Measurements from ENCODE around the gene RPS6KA2. TPM values are rescaled to one million over a fixed set of nuclear protein-coding genes. Genes with fewer than 3 reads are reported as not detected.

RPS6KA2 gene
- total and polyA plus RNA-seq, 2 donors (not counting 3 experiments of a cell fraction or from before 2014, with no cell fraction given): 54.5 to 75.8 TPM

DNA sequence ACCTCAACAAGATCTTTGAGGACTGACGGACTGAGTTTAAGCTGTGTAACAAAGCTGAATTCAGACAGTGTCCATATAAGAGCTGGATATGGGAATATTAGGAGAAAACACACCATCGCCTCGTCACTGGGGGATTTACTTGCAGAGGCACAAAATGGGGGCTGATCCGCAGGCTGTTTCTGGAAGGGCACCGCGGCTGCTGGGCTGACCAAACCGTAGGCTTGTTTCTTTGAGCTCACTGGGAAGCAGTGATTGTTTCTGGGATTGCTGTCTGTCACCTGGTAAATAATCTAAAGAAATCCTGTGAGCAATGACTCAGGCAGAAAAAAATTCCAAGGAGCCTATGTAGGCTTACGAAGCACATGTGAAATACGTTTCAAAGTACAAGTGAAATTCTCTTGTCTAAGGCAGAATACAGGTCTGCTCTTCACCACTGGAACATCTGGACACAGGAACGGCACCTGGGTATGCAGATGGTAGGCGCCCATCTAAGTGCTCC is 180.4 kb downstream of the RPS6KA2 start:
- DNase-seq (ENCODE audit: low read depth, low spot score) (no peak), FAIRE-seq (no peak)
- CTCF ChIA-PET: interaction anchor here (1.2 kb wide), 1 partner anchor 324 kb away, joined by 3 read pairs; no protein-coding TSS in a partner anchor
- H2AFZ ChIP-seq (ENCODE audit: low read depth, low read length): no peak overlapping the region
- H3K79me2 ChIP-seq (ENCODE audit: control insufficient read depth, insufficient read depth, low read length): no peaks in the 10 kb centered on the region
- no peak overlapping the region for H3K9ac ChIP-seq (replicated peaks; ENCODE audit: extremely low read depth, insufficient read depth, low read length)
- no peak overlapping the region for H3K27ac ChIP-seq (ENCODE audit: insufficient read depth, low read depth, low read length)
- peaks cover 8 to 35% of the 10 kb centered on the region in 2 experiments for H3K36me3 ChIP-seq (ENCODE audit: control insufficient read depth in 2 of 2, extremely low read depth in 1 of 2, insufficient read depth in 2 of 2, low read length in 2 of 2)
- dilution Hi-C loops (cut with MboI; ENCODE audit: extremely low pct_ligation_motif_present, low sequenced_read_pairs): no loop called here
- no peaks in the 10 kb centered on the region for H3K9me3 ChIP-seq (replicated peaks; ENCODE audit: control insufficient read depth, insufficient read depth, low read length)
- H3K4me2 ChIP-seq (ENCODE audit: insufficient read depth, low read length): no peak overlapping the region
- no peaks in the 10 kb centered on the region for H3K4me1 ChIP-seq (ENCODE audit: control insufficient read depth, extremely low read depth, insufficient read depth, low read length)
- no peaks in the 10 kb centered on the region for H4K20me1 ChIP-seq (replicated peaks; ENCODE audit: control insufficient read depth, extremely low read depth, insufficient read depth, low read length)
- intact Hi-C loops (cut with micrococcal nuclease): no loop called here
- TF ChIP-seq FOS (IDR thresholded peaks at IDR 0.05; ENCODE audit: borderline replicate concordance, insufficient read depth, low read length) (no peak), POLR2A (IDR thresholded peaks at IDR 0.05; ENCODE audit: low read depth, low read length) (no peak)
- TF ChIP-seq, protein P1, sequence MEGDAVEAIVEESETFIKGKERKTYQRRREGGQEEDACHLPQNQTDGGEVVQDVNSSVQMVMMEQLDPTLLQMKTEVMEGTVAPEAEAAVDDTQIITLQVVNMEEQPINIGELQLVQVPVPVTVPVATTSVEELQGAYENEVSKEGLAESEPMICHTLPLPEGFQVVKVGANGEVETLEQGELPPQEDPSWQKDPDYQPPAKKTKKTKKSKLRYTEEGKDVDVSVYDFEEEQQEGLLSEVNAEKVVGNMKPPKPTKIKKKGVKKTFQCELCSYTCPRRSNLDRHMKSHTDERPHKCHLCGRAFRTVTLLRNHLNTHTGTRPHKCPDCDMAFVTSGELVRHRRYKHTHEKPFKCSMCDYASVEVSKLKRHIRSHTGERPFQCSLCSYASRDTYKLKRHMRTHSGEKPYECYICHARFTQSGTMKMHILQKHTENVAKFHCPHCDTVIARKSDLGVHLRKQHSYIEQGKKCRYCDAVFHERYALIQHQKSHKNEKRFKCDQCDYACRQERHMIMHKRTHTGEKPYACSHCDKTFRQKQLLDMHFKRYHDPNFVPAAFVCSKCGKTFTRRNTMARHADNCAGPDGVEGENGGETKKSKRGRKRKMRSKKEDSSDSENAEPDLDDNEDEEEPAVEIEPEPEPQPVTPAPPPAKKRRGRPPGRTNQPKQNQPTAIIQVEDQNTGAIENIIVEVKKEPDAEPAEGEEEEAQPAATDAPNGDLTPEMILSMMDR (IDR thresholded peaks at IDR 0.05; ENCODE audit: extremely low read depth in 1 of 2, insufficient read depth in 1 of 2, low read depth in 1 of 2, low read length in 2 of 2): no peak
- H3K27me3 ChIP-seq (ENCODE audit: control insufficient read depth in 2 of 2, insufficient read depth in 2 of 2, low read length in 2 of 2): no peaks in the 10 kb centered on the region
- POLR2A ChIA-PET: no interaction called here
- no TSS peak for BruUV-seq (replicated peaks)
- no peaks in the 10 kb centered on the region for H3K9me1 ChIP-seq (replicated peaks; ENCODE audit: control insufficient read depth, extremely low read depth, insufficient read depth, low read length)
- no peak overlapping the region for H3K4me3 ChIP-seq (replicated peaks in 1 of 3; ENCODE audit: insufficient read depth in 1 of 3, low read depth in 1 of 3, low read length in 3 of 3)

GRCh38 chr6:166446146-166446545 is 180.9 kb downstream of the RPS6KA2 start:
- no TSS peak for BruUV-seq (replicated peaks)
- Histone ChIP-seq H3K4me3 (replicated peaks in 1 of 3; ENCODE audit: insufficient read depth in 1 of 3, low read depth in 1 of 3, low read length in 3 of 3) (no peak overlapping the region), H4K20me1 (replicated peaks; ENCODE audit: control insufficient read depth, extremely low read depth, insufficient read depth, low read length) (no peaks in the 10 kb centered on the region), H3K27me3 (ENCODE audit: control insufficient read depth in 2 of 2, insufficient read depth in 2 of 2, low read length in 2 of 2) (no peaks in the 10 kb centered on the region), H3K4me2 (ENCODE audit: insufficient read depth, low read length) (no peak overlapping the region), H3K4me1 (ENCODE audit: control insufficient read depth, extremely low read depth, insufficient read depth, low read length) (no peaks in the 10 kb centered on the region), H3K79me2 (ENCODE audit: control insufficient read depth, insufficient read depth, low read length) (no peaks in the 10 kb centered on the region), H3K9ac (replicated peaks; ENCODE audit: extremely low read depth, insufficient read depth, low read length) (no peak overlapping the region), H3K36me3 (ENCODE audit: control insufficient read depth in 2 of 2, extremely low read depth in 1 of 2, insufficient read depth in 2 of 2, low read length in 2 of 2) (peaks cover 8 to 35% of the 10 kb centered on the region in 2 experiments), H3K9me3 (replicated peaks; ENCODE audit: control insufficient read depth, insufficient read depth, low read length) (no peaks in the 10 kb centered on the region), H3K27ac (ENCODE audit: insufficient read depth, low read depth, low read length) (no peak overlapping the region), H2AFZ (ENCODE audit: low read depth, low read length) (no peak overlapping the region), H3K9me1 (replicated peaks; ENCODE audit: control insufficient read depth, extremely low read depth, insufficient read depth, low read length) (no peaks in the 10 kb centered on the region)
- DNase-seq (ENCODE audit: low read depth, low spot score) (no peak), FAIRE-seq (no peak)
- dilution Hi-C loops (cut with MboI; ENCODE audit: extremely low pct_ligation_motif_present, low sequenced_read_pairs): no loop called here
- TF ChIP-seq EZH2 (IDR thresholded peaks at IDR 0.05; ENCODE audit: borderline replicate concordance, low read depth, low read length, severe bottlenecking): no peak
- TF ChIP-seq, protein P2, sequence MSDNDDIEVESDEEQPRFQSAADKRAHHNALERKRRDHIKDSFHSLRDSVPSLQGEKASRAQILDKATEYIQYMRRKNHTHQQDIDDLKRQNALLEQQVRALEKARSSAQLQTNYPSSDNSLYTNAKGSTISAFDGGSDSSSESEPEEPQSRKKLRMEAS (IDR thresholded peaks at IDR 0.05; ENCODE audit: insufficient read depth, insufficient read length): no peak
- TF ChIP-seq GATA2 (IDR thresholded peaks at IDR 0.05; ENCODE audit: insufficient read depth, insufficient read length, low read depth, low read length): no peak
- no peak for TF ChIP-seq POLR2AphosphoS5 (IDR thresholded peaks at IDR 0.05; ENCODE audit: insufficient read depth, low read depth, low read length)
- TF ChIP-seq POLR2A (IDR thresholded peaks at IDR 0.05; ENCODE audit: low read depth, low read length): no peak
- TF ChIP-seq MYC (IDR thresholded peaks at IDR 0.05; ENCODE audit: low read depth, low read length): no peak
- no peak for TF ChIP-seq JUN (IDR thresholded peaks at IDR 0.05; ENCODE audit: borderline replicate concordance, insufficient read depth, insufficient read length, low read depth)
- TF ChIP-seq, protein P1 (IDR thresholded peaks at IDR 0.05; ENCODE audit: extremely low read depth in 1 of 2, insufficient read depth in 1 of 2, low read depth in 1 of 2, low read length in 2 of 2): no peak
- CTCF ChIA-PET: interaction anchor here (1.2 kb wide), 1 partner anchor 324 kb away, joined by 3 read pairs; no protein-coding TSS in a partner anchor
- POLR2A ChIA-PET: no interaction called here
- intact Hi-C loops (cut with micrococcal nuclease): no loop called here

Data from endothelial cell of umbilical vein (primary cell).